Neural crest cell (in vitro differentiated cells): Measurements from ENCODE around the gene EIF4G2. TPM values are rescaled to one million over a fixed set of nuclear protein-coding genes. Genes with fewer than 3 reads are reported as not detected.

ENCODE experiments used
- DNase-seq: peaks from one replicate; pipeline ENCODE4 v3.0.0; 2021; ENCODE audit warnings: low read depth, mixed read lengths, low spot score
- H3K27ac Mint-ChIP-seq: one replicate; pipeline ENCODE4 v1.8.0; 2021; ENCODE audit warnings: mild to moderate bottlenecking, mixed read lengths; ENCODE audit not compliant: unreplicated experiment
- H3K27me3 Mint-ChIP-seq: 2 replicates; pipeline ENCODE4 v1.8.0; 2021; ENCODE audit warnings: low read depth, mild to moderate bottlenecking, mixed read lengths
- H3K36me3 Mint-ChIP-seq: 2 replicates; pipeline ENCODE4 v1.8.0; 2021; ENCODE audit warnings: low read depth, mild to moderate bottlenecking, mixed read lengths
- H3K4me1 Mint-ChIP-seq: 2 replicates; pipeline ENCODE4 v1.8.0; 2021; ENCODE audit warnings: mixed read lengths
- H3K4me3 Mint-ChIP-seq: one replicate; pipeline ENCODE4 v1.8.0; 2021; ENCODE audit warnings: mild to moderate bottlenecking, mixed read lengths
- H3K9me3 Mint-ChIP-seq: 2 replicates; pipeline ENCODE4 v1.8.0; 2021; ENCODE audit warnings: mixed read lengths
- CTCF ChIP-seq: fragments of 200-600 bp; sonication (generic); conservative IDR thresholded peaks from 2 replicates; pipeline ENCODE4 v1.5.0; 2021; ENCODE audit warnings: antibody characterized with exemption, mild to moderate bottlenecking
- long read RNA-seq: library from polyadenylated mRNA; unstranded; transcript quantifications from one replicate; pipeline ENCODE4 v2.0.0, GENCODE V29; 2020
- total RNA-seq: library from RNA; stranded (reverse); gene quantifications from 2 replicates; pipeline ENCODE4 v1.2.1, GENCODE V29; 2021

EIF4G2 gene
- total RNA-seq, result 1,284 and 1,333 TPM in 2 replicates
- long read RNA-seq, full-length matches to known transcripts, result 144 of 503 reads
- long read RNA-seq, partial matches to known transcripts, result 329 of 503 reads
- long read RNA-seq, other reads (novel, unspliced or antisense), result 30 of 503 reads

- peak within 1 kb of the TSS; percentile 100 for H3K27ac Mint-ChIP-seq
- H3K4me1 Mint-ChIP-seq, result peaks cover 59% of the 10 kb centered on the region
- H3K4me3 Mint-ChIP-seq, result peak within 1 kb of the TSS; percentile 98
- H3K36me3 Mint-ChIP-seq, result peaks cover 38% of the 10 kb centered on the region
- DNase-seq, result peak; percentile 98
- H3K9me3 Mint-ChIP-seq, result no peaks in the 10 kb centered on the region
- TF ChIP-seq CTCF, result no peak
- peaks cover 6% of the 10 kb centered on the region for H3K27me3 Mint-ChIP-seq
These were observed at the start of gene EIF4G2 for GRCh38 chr11:10808553-10809372. TSS of gene EIF4G2 (minus strand) at chr11:10808926.

GRCh38 chr11:10857709-10858438 lies 49.1 kb upstream of the EIF4G2 start, which contains the start of gene ZBED5:
TSS of gene ZBED5 (minus strand) at chr11:10858053. CDS start at chr11:10854945, 3,108 bp downstream.
- peaks cover 15% of the 10 kb centered on the region for H3K36me3 Mint-ChIP-seq
- H3K4me3 Mint-ChIP-seq, result peak within 1 kb of the TSS; percentile 98
- no peaks in the 10 kb centered on the region for H3K9me3 Mint-ChIP-seq
- no peaks in the 10 kb centered on the region for H3K27me3 Mint-ChIP-seq
- TF ChIP-seq CTCF, result peak; percentile 41
- peaks cover 42% of the 10 kb centered on the region for H3K4me1 Mint-ChIP-seq
- peak within 1 kb of the TSS; percentile 99 for H3K27ac Mint-ChIP-seq
- peak; percentile 88 for DNase-seq

- Mint-ChIP-seq H3K4me3 (peak overlapping the region; percentile 98), H3K36me3 (peaks cover 16% of the 10 kb centered on the region), H3K27ac (peak overlapping the region; percentile 99), H3K27me3 (no peaks in the 10 kb centered on the region), H3K9me3 (no peaks in the 10 kb centered on the region), H3K4me1 (peaks cover 42% of the 10 kb centered on the region)
- DNase-seq, result no peak
- TF ChIP-seq CTCF, result no peak
These were observed 48.7 kb upstream of the EIF4G2 start for GRCh38 chr11:10857459-10857708.

- no peaks in the 10 kb centered on the region for H3K9me3 Mint-ChIP-seq
- DNase-seq, result peak; percentile 43
- TF ChIP-seq CTCF, result no peak
- H3K27ac Mint-ChIP-seq, result peak overlapping the region; percentile 99
- H3K4me3 Mint-ChIP-seq, result peak overlapping the region; percentile 98
- peaks cover 21% of the 10 kb centered on the region for H3K36me3 Mint-ChIP-seq
- H3K27me3 Mint-ChIP-seq, result no peaks in the 10 kb centered on the region
- peaks cover 47% of the 10 kb centered on the region for H3K4me1 Mint-ChIP-seq
These were observed 48.1 kb upstream of the EIF4G2 start for GRCh38 chr11:10856689-10857458.

GRCh38 chr11:10855295-10855694 lies 46.6 kb upstream of the EIF4G2 start:
- TF ChIP-seq CTCF, result no peak
- H3K4me3 Mint-ChIP-seq, result peak overlapping the region; percentile 29
- no peak for DNase-seq
- H3K36me3 Mint-ChIP-seq, result peaks cover 22% of the 10 kb centered on the region
- no peaks in the 10 kb centered on the region for H3K27me3 Mint-ChIP-seq
- H3K4me1 Mint-ChIP-seq, result peaks cover 45% of the 10 kb centered on the region
- H3K27ac Mint-ChIP-seq, result no peak overlapping the region
- H3K9me3 Mint-ChIP-seq, result no peaks in the 10 kb centered on the region
